Measurements from ENCODE around the gene CCL11. TPM values are rescaled to one million over a fixed set of nuclear protein-coding genes. Genes with fewer than 3 reads are reported as not detected.

The CCL11 gene
- total RNA-seq: not detected

DNA sequence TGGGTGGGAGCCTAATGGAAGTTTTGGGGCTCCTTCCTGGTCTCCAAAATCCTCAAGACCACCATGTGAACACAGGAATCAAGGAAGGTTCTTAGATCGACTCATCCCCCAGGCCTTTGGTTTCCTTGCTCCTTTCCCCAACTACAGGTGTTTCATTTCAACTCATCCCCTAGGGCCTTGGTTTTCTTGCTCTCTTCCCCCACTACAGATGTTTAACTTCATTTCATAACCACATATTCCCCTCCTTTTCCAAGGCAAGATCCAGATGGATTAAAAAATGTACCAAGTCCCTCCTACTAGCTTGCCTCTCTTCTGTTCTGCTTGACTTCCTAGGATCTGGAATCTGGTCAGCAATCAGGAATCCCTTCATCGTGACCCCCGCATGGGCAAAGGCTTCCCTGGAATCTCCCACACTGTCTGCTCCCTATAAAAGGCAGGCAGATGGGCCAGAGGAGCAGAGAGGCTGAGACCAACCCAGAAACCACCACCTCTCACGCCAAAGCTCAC lies at the start of gene CCL11:
TSS of gene CCL11 (plus strand) at position 457 of the 507 bp plus-strand sequence. CDS start 67 bp downstream, outside the sequence.
- DNase-seq: peak; percentile 54

DNA sequence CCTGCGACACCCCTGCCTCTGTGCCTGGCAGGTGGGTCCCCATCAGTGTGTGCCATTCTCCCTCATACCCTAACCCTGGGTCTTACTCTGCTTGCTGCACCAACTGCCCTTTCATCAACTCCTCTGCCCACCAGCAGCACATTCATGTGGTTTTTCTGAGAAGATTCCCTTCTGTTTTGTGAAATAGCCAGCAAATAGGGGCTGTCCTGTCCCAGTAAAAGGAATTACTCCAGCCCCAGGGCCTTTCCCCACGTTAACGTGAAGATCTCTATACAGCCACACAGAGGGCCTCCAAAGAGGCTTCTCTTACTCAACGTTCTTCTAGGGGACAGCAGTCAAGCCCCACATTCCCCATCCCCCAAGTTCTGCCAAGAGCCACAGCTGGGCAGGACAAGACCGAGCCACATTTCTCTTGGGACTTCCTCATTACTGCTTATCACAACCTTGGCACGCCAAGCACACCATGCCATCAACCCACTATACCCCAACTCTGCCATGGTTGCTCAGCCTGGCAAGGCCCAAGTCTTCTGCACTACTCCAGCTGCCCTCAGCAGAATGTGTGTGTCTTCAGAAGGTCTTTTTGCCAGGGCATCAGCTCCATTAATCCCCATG lies 49.2 kb upstream of the CCL11 start:
- DNase-seq: no peak

DNA sequence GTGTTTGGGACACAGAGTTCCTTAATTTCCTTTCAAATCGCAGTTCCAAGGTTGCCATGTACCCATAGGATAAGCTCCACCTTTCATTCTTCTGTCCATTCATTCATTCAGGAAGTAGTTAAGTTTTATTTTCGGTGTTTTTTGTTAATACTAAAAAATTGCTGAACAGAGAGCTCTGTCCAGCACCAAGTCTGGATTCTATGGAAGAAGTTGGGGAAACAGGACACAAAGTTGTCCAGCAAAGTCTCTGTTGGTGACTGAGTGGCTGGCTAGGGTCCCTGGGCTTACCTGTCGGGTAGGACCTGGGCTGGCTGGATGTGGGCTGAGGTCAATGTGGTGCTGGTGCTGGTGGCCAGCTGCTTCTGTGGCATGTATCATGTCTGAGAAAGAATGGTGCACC lies 48.1 kb upstream of the CCL11 start:
- DNase-seq: no peak

- peak; percentile 88 for DNase-seq
Observed at GRCh38 chr17:34241062-34241461, 44.5 kb upstream of the CCL11 start.

- peak; percentile 47 for DNase-seq
Observed at GRCh38 chr17:34242587-34243363, 42.8 kb upstream of the CCL11 start.

- DNase-seq: no peak
Observed at GRCh38 chr17:34243364-34244320, 41.9 kb upstream of the CCL11 start.

DNA sequence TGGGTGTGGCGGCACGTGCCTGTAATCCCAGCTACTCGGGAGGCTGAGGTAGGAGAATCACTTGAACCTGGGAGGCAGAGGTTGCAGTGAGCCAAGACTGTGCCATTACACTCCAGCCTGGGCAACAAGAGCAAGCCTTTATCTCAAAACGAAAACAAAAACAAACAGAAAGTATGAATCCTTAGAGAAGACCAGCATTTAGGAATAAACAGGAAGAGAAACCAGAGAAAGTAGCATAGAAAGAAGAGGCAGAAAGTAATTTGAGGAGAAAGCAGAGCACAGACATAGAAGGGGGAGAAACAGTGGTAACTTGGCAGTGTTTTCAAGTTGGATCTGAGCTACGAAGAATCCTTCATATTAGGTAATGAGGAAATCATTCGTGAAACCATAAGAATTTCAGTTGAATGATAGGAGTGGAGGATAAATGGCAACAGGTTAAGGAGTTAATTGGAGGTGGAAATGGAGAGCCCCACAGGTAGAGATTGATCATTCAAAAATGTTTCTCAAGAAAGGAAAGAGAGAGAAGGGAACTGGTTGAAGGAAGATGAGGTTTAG lies 40.1 kb upstream of the CCL11 start:
- no peak for DNase-seq

- no peak for DNase-seq
Observed at GRCh38 chr17:34246446-34246845, 39.1 kb upstream of the CCL11 start.

DNA sequence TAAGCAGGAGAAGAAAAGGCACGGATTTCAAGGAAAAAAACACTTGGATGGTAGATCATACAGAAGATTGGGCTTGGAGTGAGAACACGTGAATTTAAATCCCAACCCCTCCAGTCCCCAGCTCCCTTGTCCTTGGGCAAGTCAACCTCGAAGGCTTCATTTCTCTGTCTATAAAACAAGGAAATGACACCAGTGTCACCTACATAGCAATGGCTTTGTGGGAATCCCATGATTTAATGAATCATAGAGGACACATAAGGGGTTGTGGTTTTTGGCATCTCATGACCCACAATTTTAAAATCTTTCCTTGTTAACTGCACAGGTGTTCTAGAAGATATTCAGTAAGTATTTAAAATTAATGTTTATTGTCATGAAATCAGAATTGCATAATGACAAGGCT lies 38.7 kb upstream of the CCL11 start:
- no peak for DNase-seq

- DNase-seq: no peak
Observed at GRCh38 chr17:34248511-34249024, 37.0 kb upstream of the CCL11 start.

- no peak for DNase-seq
Observed at GRCh38 chr17:34249061-34249460, 36.5 kb upstream of the CCL11 start.

DNA sequence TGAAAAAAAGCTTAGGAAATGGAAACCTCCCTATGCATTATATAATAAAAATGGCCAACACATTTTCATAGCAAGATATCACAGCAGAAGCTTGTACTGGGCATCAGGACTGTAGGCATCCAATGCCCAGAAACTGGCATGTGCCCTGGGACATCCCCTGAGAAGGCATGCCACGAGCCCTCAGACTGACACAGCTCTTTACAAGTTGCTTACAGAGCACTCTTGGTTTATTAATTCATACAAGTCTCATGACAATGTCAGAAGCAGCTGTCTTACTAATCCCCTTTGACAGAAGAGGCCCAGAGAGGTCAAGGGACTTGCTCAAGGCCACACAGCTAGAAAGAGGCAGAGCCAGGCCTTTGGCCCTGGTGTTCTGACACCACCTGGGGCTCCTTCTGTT lies 36.1 kb upstream of the CCL11 start:
- DNase-seq: no peak

- DNase-seq: no peak
Observed at GRCh38 chr17:34251186-34251585, 34.4 kb upstream of the CCL11 start.

DNA sequence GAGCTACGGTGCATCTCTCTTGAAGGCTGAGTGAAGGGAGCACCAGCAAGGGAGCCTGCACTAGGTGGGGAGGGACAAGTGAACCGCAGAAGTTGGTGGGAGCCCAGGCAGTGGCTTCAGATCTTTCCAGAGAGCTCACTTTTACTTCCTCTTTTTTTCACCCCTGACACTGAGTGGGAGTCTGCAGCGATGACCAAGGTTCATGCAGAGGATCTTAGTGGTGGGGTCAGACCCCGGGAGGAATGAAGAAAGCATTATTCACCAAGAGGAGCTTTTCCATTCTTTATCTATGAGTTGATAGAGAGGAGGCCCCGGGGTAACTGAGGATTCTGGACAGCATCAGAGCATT lies 33.5 kb upstream of the CCL11 start:
- DNase-seq: no peak

GRCh38 chr17:34252444-34253138 lies 33.0 kb upstream of the CCL11 start:
- DNase-seq: peak; percentile 96

- DNase-seq: no peak
Observed at GRCh38 chr17:34253139-34253525, 32.4 kb upstream of the CCL11 start.

GRCh38 chr17:34254146-34254545 lies 31.4 kb upstream of the CCL11 start:
- DNase-seq: peak; percentile 53

- DNase-seq: peak; percentile 93
Observed at GRCh38 chr17:34254651-34255380, 30.7 kb upstream of the CCL11 start, which contains the start of gene CCL2. TSS of gene CCL2 (plus strand) at chr17:34255285. CDS start at chr17:34255350, 65 bp downstream.

DNA sequence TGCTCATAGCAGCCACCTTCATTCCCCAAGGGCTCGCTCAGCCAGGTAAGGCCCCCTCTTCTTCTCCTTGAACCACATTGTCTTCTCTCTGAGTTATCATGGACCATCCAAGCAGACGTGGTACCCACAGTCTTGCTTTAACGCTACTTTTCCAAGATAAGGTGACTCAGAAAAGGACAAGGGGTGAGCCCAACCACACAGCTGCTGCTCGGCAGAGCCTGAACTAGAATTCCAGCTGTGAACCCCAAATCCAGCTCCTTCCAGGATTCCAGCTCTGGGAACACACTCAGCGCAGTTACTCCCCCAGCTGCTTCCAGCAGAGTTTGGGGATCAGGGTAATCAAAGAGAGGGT lies 30.2 kb upstream of the CCL11 start:
- peak; percentile 51 for DNase-seq

DNA sequence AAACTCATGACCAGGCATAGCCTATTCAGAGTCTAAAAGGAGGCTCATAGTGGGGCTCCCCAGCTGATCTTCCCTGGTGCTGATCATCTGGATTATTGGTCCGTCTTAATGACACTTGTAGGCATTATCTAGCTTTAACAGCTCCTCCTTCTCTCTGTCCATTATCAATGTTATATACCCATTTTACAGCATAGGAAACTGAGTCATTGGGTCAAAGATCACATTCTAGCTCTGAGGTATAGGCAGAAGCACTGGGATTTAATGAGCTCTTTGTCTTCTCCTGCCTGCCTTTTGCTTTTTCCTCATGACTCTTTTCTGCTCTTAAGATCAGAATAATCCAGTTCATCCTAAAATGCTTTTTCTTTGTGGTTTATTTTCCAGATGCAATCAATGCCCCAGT lies 29.7 kb upstream of the CCL11 start:
- DNase-seq: no peak
